Measurements from ENCODE around the gene CBFA2T3. TPM values are rescaled to one million over a fixed set of nuclear protein-coding genes. Genes with fewer than 3 reads are reported as not detected.

Gene CBFA2T3
- polyA plus RNA-seq, 3 donors, result 5.3 to 32.2 (median 6.2) TPM

- H3K27ac ChIP-seq (ENCODE audit: low read depth in 1 of 2, low read length in 2 of 2), result peak within 1 kb of the TSS; percentile 70 to 87
- DNase-seq, result peak; percentile 95 to 97 (median 95)
- Mint-ChIP-seq H3K4me1 (peaks cover 56% of the 10 kb centered on the region), H3K27ac (peak within 1 kb of the TSS; percentile 89 to 96 (median 90)), H3K36me3 (peaks cover 35 to 43% of the 10 kb centered on the region in 2 donors), H3K9me3 (peaks cover 0 to 2% (median 0%) of the 10 kb centered on the region in 7 donors), H3K27me3 (ENCODE audit: low read depth in 3 of 3) (peaks cover 0 to 2% (median 0%) of the 10 kb centered on the region in 3 donors), H3K4me3 (peak within 1 kb of the TSS; percentile 95 to 98)
- H3K4me2 ChIP-seq (replicated peaks; ENCODE audit: extremely low read depth, low read length, poor library complexity, severe bottlenecking), result peak within 1 kb of the TSS; percentile 100
- H3K9ac ChIP-seq (ENCODE audit: insufficient read depth, low read length, poor library complexity, severe bottlenecking), result peak within 1 kb of the TSS; percentile 86
- H3K36me3 ChIP-seq (replicated peaks in 1 of 2; ENCODE audit: control insufficient read depth in 1 of 2, insufficient read depth in 2 of 2, low read length in 2 of 2), result peaks cover 31 to 36% of the 10 kb centered on the region in 2 donors
- no peaks in the 10 kb centered on the region for H3K27me3 ChIP-seq (ENCODE audit: control insufficient read depth in 2 of 2, insufficient read depth in 2 of 2, low read length in 2 of 2)
- intact Hi-C loops (cut with micrococcal nuclease), result loop anchor here (2.0 to 10.0 kb wide), 7 partner anchors 44 to 648 kb away; partner anchors contain the start of genes CDH15 (in 1 of the 2), SPG7 (in 1 of the 2) and ZNF778 (in 1 of the 2)
- TF ChIP-seq CTCF (IDR thresholded peaks at IDR 0.05), result no peak
- peaks cover 42% of the 10 kb centered on the region for H3K79me2 ChIP-seq (ENCODE audit: insufficient read depth, low read length)
- H3K4me3 ChIP-seq (replicated peaks in 1 of 3; ENCODE audit: low read depth in 2 of 3, low read length in 3 of 3), result peak within 1 kb of the TSS; percentile 73 to 99 (median 95)
- no peaks in the 10 kb centered on the region for H3K9me3 ChIP-seq (replicated peaks in 1 of 2; ENCODE audit: control insufficient read depth in 1 of 2, insufficient read depth in 1 of 2, low read length in 2 of 2)
- H3K4me1 ChIP-seq (ENCODE audit: control insufficient read depth in 1 of 2, insufficient read depth in 2 of 2, low read length in 2 of 2), result peaks cover 46 to 52% of the 10 kb centered on the region in 2 donors
- under 1% methylated on average over 83 of the region's 87 CpGs for WGBS (ENCODE audit: insufficient coverage)
- peaks cover 55% of the 10 kb centered on the region for H4K20me1 ChIP-seq (ENCODE audit: insufficient read depth, low read length)
- H2AFZ ChIP-seq (ENCODE audit: insufficient read depth, low read depth, low read length, poor library complexity, severe bottlenecking), result peak within 1 kb of the TSS; percentile 99
Observed at GRCh38 chr16:88856828-88857727, 119.9 kb downstream of the CBFA2T3 start, which contains the start of the genes GALNS and TRAPPC2L. Gene GALNS, minus strand, starts transcription at chr16:88856947. Its CDS starts 70 bp downstream, at chr16:88856877. Gene TRAPPC2L, plus strand, starts transcription at chr16:88857127. Its CDS starts 24 bp downstream, at chr16:88857151.

GRCh38 chr16:88856122-88856827, 120.7 kb downstream of the CBFA2T3 start:
- Histone ChIP-seq H3K36me3 (replicated peaks in 1 of 2; ENCODE audit: control insufficient read depth in 1 of 2, insufficient read depth in 2 of 2, low read length in 2 of 2) (peaks cover 27 to 28% of the 10 kb centered on the region in 2 donors), H3K27me3 (ENCODE audit: control insufficient read depth in 2 of 2, insufficient read depth in 2 of 2, low read length in 2 of 2) (no peaks in the 10 kb centered on the region), H3K4me3 (replicated peaks in 1 of 3; ENCODE audit: low read depth in 2 of 3, low read length in 3 of 3) (peak overlapping the region; percentile 38 to 99 (median 52)), H3K79me2 (ENCODE audit: insufficient read depth, low read length) (peaks cover 49% of the 10 kb centered on the region), H4K20me1 (ENCODE audit: insufficient read depth, low read length) (peaks cover 55% of the 10 kb centered on the region), H3K4me2 (replicated peaks; ENCODE audit: extremely low read depth, low read length, poor library complexity, severe bottlenecking) (peak overlapping the region; percentile 100), H3K9me3 (replicated peaks in 1 of 2; ENCODE audit: control insufficient read depth in 1 of 2, insufficient read depth in 1 of 2, low read length in 2 of 2) (no peaks in the 10 kb centered on the region), H3K4me1 (ENCODE audit: control insufficient read depth in 1 of 2, insufficient read depth in 2 of 2, low read length in 2 of 2) (peaks cover 46 to 52% of the 10 kb centered on the region in 2 donors), H2AFZ (ENCODE audit: insufficient read depth, low read depth, low read length, poor library complexity, severe bottlenecking) (no peak overlapping the region), H3K9ac (ENCODE audit: insufficient read depth, low read length, poor library complexity, severe bottlenecking) (peak overlapping the region; percentile 86), H3K27ac (ENCODE audit: low read depth in 1 of 2, low read length in 2 of 2) (peak overlapping the region; percentile 70 to 87)
- Mint-ChIP-seq H3K36me3 (peaks cover 32 to 42% of the 10 kb centered on the region in 2 donors), H3K27me3 (ENCODE audit: low read depth in 3 of 3) (peaks cover 0 to 2% (median 0%) of the 10 kb centered on the region in 3 donors), H3K4me1 (peaks cover 59% of the 10 kb centered on the region), H3K27ac (peak overlapping the region; percentile 81 to 96 (median 89)), H3K9me3 (peaks cover 0 to 2% (median 0%) of the 10 kb centered on the region in 7 donors), H3K4me3 (peak overlapping the region; percentile 85 to 95)
- 37% methylated on average over 30 of the region's 53 CpGs for WGBS (ENCODE audit: insufficient coverage)
- DNase-seq, result peak in 1 of 3 donors; percentile 19
- TF ChIP-seq CTCF (IDR thresholded peaks at IDR 0.05), result no peak
- intact Hi-C loops (cut with micrococcal nuclease), result loop anchor here (2.0 to 10.0 kb wide), 7 partner anchors 43 to 649 kb away; partner anchors contain the start of genes CDH15 (in 1 of the 2), SPG7 (in 1 of the 2) and ZNF778 (in 1 of the 2)

Data from CD14-positive monocyte (primary cell).